NCI-H1930 (cell line): ENCODE data around the gene TET2.

Experiments used
- DNase-seq, 2 experiments: peaks; one replicate each; lab custom pipeline; 2025; lab: John Stamatoyannopoulos, UW

TET2 gene

GRCh38 chr4:105184316-105184980, 37.8 kb downstream of the TET2 start:
- DNase-seq, result no peak

GRCh38 chr4:105186701-105187161, 40.1 kb downstream of the TET2 start:
- DNase-seq, result no peak

- DNase-seq, result no peak
Observed at GRCh38 chr4:105189855-105190650, 43.4 kb downstream of the TET2 start.

- no peak for DNase-seq
Observed at GRCh38 chr4:105191621-105192210, 45.0 kb downstream of the TET2 start.

- no peak for DNase-seq
Observed at GRCh38 chr4:105192474-105192873, 45.8 kb downstream of the TET2 start.

GRCh38 chr4:105192910-105193309, 46.2 kb downstream of the TET2 start:
- DNase-seq, result no peak

GRCh38 chr4:105193536-105193935, 46.9 kb downstream of the TET2 start:
- no peak for DNase-seq

- no peak for DNase-seq
Observed at GRCh38 chr4:105194328-105195231, 47.9 kb downstream of the TET2 start.

- DNase-seq, result no peak
Observed at GRCh38 chr4:105196523-105197145, 50.0 kb downstream of the TET2 start.

- no peak for DNase-seq
Observed at GRCh38 chr4:105197777-105198176, 51.1 kb downstream of the TET2 start.

GRCh38 chr4:105198541-105198940, 51.9 kb downstream of the TET2 start:
- DNase-seq, result no peak

GRCh38 chr4:105206214-105206613, 59.5 kb downstream of the TET2 start:
- no peak for DNase-seq

GRCh38 chr4:105207386-105207785, 60.7 kb downstream of the TET2 start:
- no peak for DNase-seq

GRCh38 chr4:105208561-105208960, 61.9 kb downstream of the TET2 start:
- DNase-seq, result no peak

GRCh38 chr4:105210916-105211315, 64.2 kb downstream of the TET2 start:
- DNase-seq, result no peak

- DNase-seq, result no peak
Observed at GRCh38 chr4:105215609-105216313, 69.1 kb downstream of the TET2 start.

- no peak for DNase-seq
Observed at GRCh38 chr4:105225500-105225899, 78.8 kb downstream of the TET2 start.

- no peak for DNase-seq
Observed at GRCh38 chr4:105227054-105227453, 80.4 kb downstream of the TET2 start.

- DNase-seq, result no peak
Observed at GRCh38 chr4:105230287-105230686, 83.6 kb downstream of the TET2 start.

GRCh38 chr4:105232374-105232773, 85.7 kb downstream of the TET2 start:
- DNase-seq, result no peak

GRCh38 chr4:105234582-105234981, 87.9 kb downstream of the TET2 start:
- no peak for DNase-seq
